Upper lobe of left lung (tissue), 6 donors: ENCODE measurements around the gene NFKB1. TPM values are rescaled to one million over a fixed set of nuclear protein-coding genes. Genes with fewer than 3 reads are reported as not detected.

ENCODE experiments used
- ATAC-seq, 2 donors: fragments of 200-7000 bp; cut with Tn5 transposase; one replicate each; pipeline ENCODE4 v1.9.1; 2022; ENCODE audit warnings: mild to moderate bottlenecking in 2 of 2, moderate library complexity in 2 of 2; ENCODE audit not compliant: low FRiP score in 2 of 2
- DNase-seq, 2 donors: peaks; one replicate each; pipeline ENCODE4 v3.0.0-alpha.2; 2019 to 2020
- H3K27ac ChIP-seq, 4 donors: fragments of 200-600 bp; sonication (generic); one replicate each; pipeline ENCODE4 v1.5.1; 2016 to 2019
- H3K27me3 ChIP-seq, 4 donors: fragments of 200-600 bp; sonication (generic); one replicate each; pipeline ENCODE4 v1.5.1; 2017 to 2019
- H3K36me3 ChIP-seq, 4 donors: fragments of 200-600 bp; sonication (generic); one replicate each; pipeline ENCODE4 v1.5.1; 2016 to 2019
- H3K4me1 ChIP-seq, 4 donors: fragments of 200-600 bp; sonication (generic); one replicate each; pipeline ENCODE4 v1.5.1; 2018 to 2019
- H3K4me3 ChIP-seq, 4 donors: fragments of 200-600 bp; sonication (generic); one replicate each; pipeline ENCODE4 v1.5.1; 2017 to 2019; ENCODE audit warnings: mild to moderate bottlenecking in 2 of 4, moderate library complexity in 1 of 4
- H3K9me3 ChIP-seq, 4 donors: fragments of 200-600 bp; sonication (generic); one replicate each; pipeline ENCODE4 v1.5.1; 2018 to 2019
- EP300 ChIP-seq, 4 donors: sonication (generic); formaldehyde crosslinking; IDR thresholded peaks; one replicate each; pipeline ENCODE4 v1.5.1; 2017; ENCODE audit warnings: antibody characterized with exemption in 4 of 4, control low read depth in 2 of 4
- POLR2A ChIP-seq, 4 donors: fragments of 450-650 bp; IDR thresholded peaks; one replicate each; pipeline ENCODE4 v1.5.1; 2016 to 2017; ENCODE audit warnings: antibody characterized with exemption in 4 of 4, mild to moderate bottlenecking in 2 of 4
- POLR2AphosphoS5 ChIP-seq, 2 donors: sonication (generic); formaldehyde crosslinking; IDR thresholded peaks; one replicate each; pipeline ENCODE4 v1.5.1; 2017; ENCODE audit warnings: antibody characterized with exemption in 2 of 2
- WGBS, 2 donors: methylation state at CpG; one replicate each; pipeline ENCODE4 v1.1.5; 2017 to 2018; 5-methylcytosine and 5-hydroxymethylcytosine counted together
- total RNA-seq, 6 donors: library from RNA; depleted of rRNA in 4 of 6; stranded (reverse); fragments of >200 nt in 4 of 6; gene quantifications; one replicate each; pipeline versions ENCODE4 v1.1.0 to v1.2.1, GENCODE V29; 2016 to 2021
- TF ChIP-seq, protein P1 (sequence below), 6 experiments: fragments of 450-650 bp in 4 of 6; fragments of 200-600 bp in 2 of 6; sonication (generic) in 2 of 6; IDR thresholded peaks; one replicate each; pipeline ENCODE4 v1.5.1; 2016 to 2019; ENCODE audit warnings: antibody characterized with exemption in 6 of 6
- donor health status: DM: no; HTN: no; CAD: no; lungs with moderate emphysema.
- donor health status: DM: no; HTN: yes; CAD: no; lungs with severe emphysema.

Gene NFKB1
- total RNA-seq, 6 donors from 2014 or later: 15.8 to 69.1 (median 39.1) TPM

DNA sequence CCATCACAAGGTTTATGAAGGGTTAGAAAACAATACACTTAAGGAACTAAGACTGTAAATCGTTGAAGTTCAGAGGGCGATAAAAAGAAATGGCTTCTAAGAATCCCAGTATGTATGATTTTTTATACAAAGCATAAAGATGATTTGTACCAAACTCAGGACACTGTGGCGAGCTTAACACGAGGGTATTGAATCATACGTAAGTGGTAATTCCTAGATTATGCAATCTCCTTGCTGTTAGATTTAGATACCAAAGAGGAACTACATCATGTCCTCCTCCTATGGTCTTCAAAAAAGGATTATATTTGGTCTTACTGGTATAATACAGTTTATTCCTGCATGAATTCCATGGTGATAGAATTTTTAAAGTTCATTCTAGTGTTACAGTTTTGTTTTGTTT is 23.9 kb downstream of the NFKB1 start:
- DNase-seq (no peak), ATAC-seq (peak in 1 of 2 donors; percentile 72)
- no peak overlapping the region for H3K4me3 ChIP-seq
- WGBS, 2 donors: 55 to 76% methylated on average over 5 of the region's 5 CpGs
- H3K9me3 ChIP-seq: no peaks in the 10 kb centered on the region
- no peaks in the 10 kb centered on the region for H3K27me3 ChIP-seq
- TF ChIP-seq EP300 (IDR thresholded peaks at IDR 0.05) (peak in 1 of 4 donors; percentile 28), POLR2AphosphoS5 (IDR thresholded peaks at IDR 0.05) (no peak)
- H3K36me3 ChIP-seq: peaks cover 0 to 4% (median 0%) of the 10 kb centered on the region in 4 donors
- H3K27ac ChIP-seq: no peak overlapping the region
- peaks cover 16 to 54% (median 26%) of the 10 kb centered on the region in 4 donors for H3K4me1 ChIP-seq

DNA sequence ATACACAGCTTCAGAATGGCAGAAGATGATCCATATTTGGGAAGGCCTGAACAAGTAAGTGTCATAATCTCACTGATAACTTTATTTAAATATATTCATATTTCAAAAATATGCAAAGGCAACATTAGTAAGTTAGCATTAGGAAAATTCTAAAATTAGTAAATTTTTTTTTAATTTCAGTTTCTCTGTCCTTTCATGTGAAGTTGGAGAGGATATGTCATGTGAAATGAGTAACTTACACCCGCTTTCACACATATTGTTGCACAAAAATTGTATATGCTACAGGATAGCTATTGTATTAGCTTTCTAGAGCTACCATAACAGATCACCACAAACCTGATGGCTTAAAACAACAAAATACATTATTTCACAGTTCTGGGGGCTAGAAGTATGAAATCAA is 24.3 kb downstream of the NFKB1 start:
- peaks cover 16 to 50% (median 26%) of the 10 kb centered on the region in 4 donors for H3K4me1 ChIP-seq
- no peaks in the 10 kb centered on the region for H3K9me3 ChIP-seq
- no peak overlapping the region for H3K4me3 ChIP-seq
- H3K27ac ChIP-seq: no peak overlapping the region
- TF ChIP-seq EP300 (IDR thresholded peaks at IDR 0.05) (no peak), POLR2AphosphoS5 (IDR thresholded peaks at IDR 0.05) (no peak), POLR2A (IDR thresholded peaks at IDR 0.05) (no peak)
- peaks cover 0 to 5% (median 0%) of the 10 kb centered on the region in 4 donors for H3K36me3 ChIP-seq
- no peaks in the 10 kb centered on the region for H3K27me3 ChIP-seq
- DNase-seq: no peak
- WGBS, 2 donors: 96 to 100% methylated on average over 1 of the region's 1 CpG
- ATAC-seq: no peak

DNA sequence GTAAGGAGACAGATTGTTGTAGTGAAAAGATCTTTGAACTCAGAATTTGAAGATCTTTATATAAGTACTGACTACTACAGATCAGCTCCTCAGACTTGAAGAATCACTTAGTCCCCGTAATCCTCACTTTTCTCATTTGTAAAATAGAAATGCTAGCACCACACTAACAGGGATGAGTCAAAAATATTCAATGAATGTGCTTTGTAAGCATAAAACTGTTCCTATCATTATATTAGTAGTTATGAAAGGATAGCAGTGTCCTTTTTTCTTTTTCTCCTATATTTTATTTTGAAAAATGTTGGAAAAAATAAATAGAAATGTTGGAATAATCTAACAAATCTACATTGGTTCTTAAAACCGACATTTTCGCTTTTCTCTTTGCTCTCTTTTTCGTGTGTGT is 25.4 kb downstream of the NFKB1 start:
- no peaks in the 10 kb centered on the region for H3K27me3 ChIP-seq
- no peak for TF ChIP-seq POLR2A (IDR thresholded peaks at IDR 0.05)
- no peak for TF ChIP-seq EP300 (IDR thresholded peaks at IDR 0.05)
- no peak for TF ChIP-seq POLR2AphosphoS5 (IDR thresholded peaks at IDR 0.05)
- TF ChIP-seq, protein P1, sequence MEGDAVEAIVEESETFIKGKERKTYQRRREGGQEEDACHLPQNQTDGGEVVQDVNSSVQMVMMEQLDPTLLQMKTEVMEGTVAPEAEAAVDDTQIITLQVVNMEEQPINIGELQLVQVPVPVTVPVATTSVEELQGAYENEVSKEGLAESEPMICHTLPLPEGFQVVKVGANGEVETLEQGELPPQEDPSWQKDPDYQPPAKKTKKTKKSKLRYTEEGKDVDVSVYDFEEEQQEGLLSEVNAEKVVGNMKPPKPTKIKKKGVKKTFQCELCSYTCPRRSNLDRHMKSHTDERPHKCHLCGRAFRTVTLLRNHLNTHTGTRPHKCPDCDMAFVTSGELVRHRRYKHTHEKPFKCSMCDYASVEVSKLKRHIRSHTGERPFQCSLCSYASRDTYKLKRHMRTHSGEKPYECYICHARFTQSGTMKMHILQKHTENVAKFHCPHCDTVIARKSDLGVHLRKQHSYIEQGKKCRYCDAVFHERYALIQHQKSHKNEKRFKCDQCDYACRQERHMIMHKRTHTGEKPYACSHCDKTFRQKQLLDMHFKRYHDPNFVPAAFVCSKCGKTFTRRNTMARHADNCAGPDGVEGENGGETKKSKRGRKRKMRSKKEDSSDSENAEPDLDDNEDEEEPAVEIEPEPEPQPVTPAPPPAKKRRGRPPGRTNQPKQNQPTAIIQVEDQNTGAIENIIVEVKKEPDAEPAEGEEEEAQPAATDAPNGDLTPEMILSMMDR (IDR thresholded peaks at IDR 0.05): no peak
- H3K4me3 ChIP-seq: no peak overlapping the region
- peaks cover 0 to 9% (median 0%) of the 10 kb centered on the region in 4 donors for H3K36me3 ChIP-seq
- peaks cover 16 to 41% (median 25%) of the 10 kb centered on the region in 4 donors for H3K4me1 ChIP-seq
- ATAC-seq (no peak), DNase-seq (no peak)
- WGBS, 2 donors: 95 to 97% methylated on average over 4 of the region's 4 CpGs
- no peak overlapping the region for H3K27ac ChIP-seq
- H3K9me3 ChIP-seq: no peaks in the 10 kb centered on the region

DNA sequence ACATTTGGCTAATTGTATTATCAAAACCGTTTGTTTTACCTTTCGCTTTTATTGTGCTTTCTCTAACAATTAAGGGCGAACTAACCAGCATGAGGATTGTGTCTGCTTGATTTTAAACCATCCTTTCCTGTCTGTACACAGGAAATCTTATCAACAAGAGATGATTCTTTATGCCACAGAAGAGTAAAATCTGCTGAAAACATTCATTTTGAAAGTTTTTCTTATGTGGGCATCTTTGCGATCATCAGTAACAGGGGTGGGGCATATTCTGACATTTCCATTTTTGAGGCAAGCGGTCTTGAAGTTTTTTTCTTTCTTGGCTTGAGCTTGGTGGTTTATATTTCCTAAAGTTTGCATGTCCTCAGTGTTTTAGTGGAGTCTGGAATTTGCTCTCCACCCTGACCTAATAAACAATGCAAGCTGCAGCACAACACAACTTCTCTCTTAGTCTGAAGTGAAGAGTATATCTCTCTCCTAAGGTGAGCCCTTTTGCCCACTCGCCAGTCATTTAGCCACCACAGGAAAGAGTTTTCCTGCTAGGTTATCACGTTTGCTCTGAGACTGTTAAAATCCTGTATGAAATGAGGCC is 26.6 kb downstream of the NFKB1 start:
- Histone ChIP-seq H3K4me3 (no peak overlapping the region), H3K27me3 (no peaks in the 10 kb centered on the region), H3K27ac (peak overlapping the region in 1 of 4 donors; percentile 9), H3K36me3 (peaks cover 0 to 9% (median 0%) of the 10 kb centered on the region in 4 donors), H3K4me1 (peaks cover 9 to 32% (median 21%) of the 10 kb centered on the region in 4 donors), H3K9me3 (no peaks in the 10 kb centered on the region)
- ATAC-seq (no peak), DNase-seq (no peak)
- TF ChIP-seq POLR2A (IDR thresholded peaks at IDR 0.05) (no peak), EP300 (IDR thresholded peaks at IDR 0.05) (no peak), POLR2AphosphoS5 (IDR thresholded peaks at IDR 0.05) (no peak)
- TF ChIP-seq, protein P1 (IDR thresholded peaks at IDR 0.05): no peak
- 57 to 64% methylated on average over 7 of the region's 7 CpGs for whole genome bisulfite sequencing, 2 donors

DNA sequence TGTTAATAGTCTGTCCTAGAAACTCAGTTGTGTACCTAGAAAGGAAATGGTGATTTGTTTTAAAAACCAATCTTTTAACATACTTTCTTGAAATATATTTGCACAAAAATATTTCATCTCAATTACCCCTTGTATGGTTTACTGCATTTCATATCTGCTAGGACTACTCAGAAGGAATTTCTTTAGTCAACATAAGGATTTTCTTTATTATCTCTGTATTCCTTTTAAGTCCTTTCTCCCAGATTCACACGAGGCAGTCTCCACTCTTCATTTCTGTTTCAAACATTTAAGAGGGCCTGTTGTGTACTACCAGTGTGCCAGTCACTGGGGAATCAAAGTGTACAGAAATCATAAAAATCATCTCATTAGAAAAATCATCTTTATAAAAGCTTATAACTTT is 28.8 kb downstream of the NFKB1 start:
- TF ChIP-seq POLR2AphosphoS5 (IDR thresholded peaks at IDR 0.05) (no peak), EP300 (IDR thresholded peaks at IDR 0.05) (no peak), POLR2A (IDR thresholded peaks at IDR 0.05) (no peak)
- TF ChIP-seq, protein P1 (IDR thresholded peaks at IDR 0.05): no peak
- WGBS, 2 donors: 56 to 73% methylated on average over 1 of the region's 1 CpG

DNA sequence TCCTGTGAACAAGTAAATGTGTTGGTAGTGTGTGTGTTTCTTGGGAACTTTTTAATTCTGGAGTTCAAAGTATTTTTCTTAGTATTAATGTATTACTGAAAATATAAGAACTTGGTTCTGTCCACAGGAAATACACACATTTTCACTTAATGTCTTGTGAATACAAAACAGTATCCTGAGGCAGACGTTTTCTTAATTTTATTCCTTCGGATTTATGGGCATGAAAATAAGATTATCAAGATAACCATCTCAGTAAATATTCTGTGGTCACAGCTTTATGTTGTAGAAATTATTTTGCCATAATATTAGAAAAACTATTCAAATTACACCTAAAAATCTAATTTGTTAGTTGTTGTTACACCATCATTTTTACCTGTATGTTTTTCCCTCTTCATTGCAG is 29.8 kb downstream of the NFKB1 start:
- ATAC-seq: no peak
- Histone ChIP-seq H3K9me3 (no peaks in the 10 kb centered on the region), H3K4me3 (no peak overlapping the region), H3K27ac (no peak overlapping the region), H3K4me1 (peaks cover 11 to 15% (median 15%) of the 10 kb centered on the region in 4 donors), H3K27me3 (no peaks in the 10 kb centered on the region), H3K36me3 (peaks cover 0 to 13% (median 0%) of the 10 kb centered on the region in 4 donors)
- WGBS, 2 donors: 94 to 99% methylated on average over 2 of the region's 2 CpGs
- TF ChIP-seq POLR2AphosphoS5 (IDR thresholded peaks at IDR 0.05): no peak
- TF ChIP-seq POLR2A (IDR thresholded peaks at IDR 0.05): no peak
- TF ChIP-seq EP300 (IDR thresholded peaks at IDR 0.05): no peak
- no peak for DNase-seq

More for the DNA sequence above, 28.8 kb downstream of the NFKB1 start:
- no peak for ATAC-seq
- H3K27me3 ChIP-seq: no peaks in the 10 kb centered on the region
- no peak overlapping the region for H3K4me3 ChIP-seq
- peaks cover 0 to 13% (median 0%) of the 10 kb centered on the region in 4 donors for H3K36me3 ChIP-seq
- H3K27ac ChIP-seq: no peak overlapping the region
- DNase-seq: no peak
- H3K9me3 ChIP-seq: no peaks in the 10 kb centered on the region
- H3K4me1 ChIP-seq: peaks cover 11 to 19% (median 15%) of the 10 kb centered on the region in 4 donors
